Sigmoid colon (tissue), 7 donors: Measurements from ENCODE around the gene IL19. TPM values are rescaled to one million over a fixed set of nuclear protein-coding genes. Genes with fewer than 3 reads are reported as not detected.

ENCODE experiments used
- DNase-seq: peaks from one replicate; pipeline ENCODE4 v3.0.0-alpha.2; 2019
- H3K27ac ChIP-seq, 4 donors: fragments of 200-600 bp; sonication (generic); one replicate each; pipeline ENCODE4 v1.5.1; 2016 to 2019; ENCODE audit warnings: mild to moderate bottlenecking in 1 of 4
- H3K27me3 ChIP-seq, 3 donors: fragments of 200-600 bp; sonication (generic); one replicate each; pipeline ENCODE4 v1.5.1; 2019; ENCODE audit warnings: mild to moderate bottlenecking in 1 of 3
- H3K36me3 ChIP-seq, 4 donors: fragments of 200-600 bp; sonication (generic); one replicate each; pipeline ENCODE4 v1.5.1; 2016 to 2019
- H3K4me1 ChIP-seq, 4 donors: fragments of 200-600 bp; sonication (generic); one replicate each; pipeline ENCODE4 v1.5.1; 2017 to 2019
- H3K4me3 ChIP-seq, 4 donors: fragments of 200-600 bp; sonication (generic); one replicate each; pipeline ENCODE4 v1.5.1; 2017 to 2019; ENCODE audit warnings: mild to moderate bottlenecking in 2 of 4, moderate library complexity in 1 of 4
- H3K9me3 ChIP-seq, 4 donors: fragments of 200-600 bp in 3 of 4; sonication (generic) in 3 of 4; one replicate each; pipeline versions ENCODE4 v1.5.1 to v1.6.1; 2013 to 2019
- EP300 ChIP-seq, 4 donors: sonication (generic); formaldehyde crosslinking; IDR thresholded peaks; one replicate each; pipeline ENCODE4 v1.6.1; 2017; ENCODE audit warnings: antibody characterized with exemption in 4 of 4
- POLR2A ChIP-seq, 2 donors: fragments of 450-650 bp; IDR thresholded peaks; one replicate each; pipeline ENCODE4 v1.6.1; 2016; ENCODE audit warnings: antibody characterized with exemption in 2 of 2, mild to moderate bottlenecking in 2 of 2, moderate library complexity in 2 of 2
- POLR2AphosphoS5 ChIP-seq, 4 donors: sonication (generic); formaldehyde crosslinking; IDR thresholded peaks; one replicate each; pipeline ENCODE4 v1.6.1; 2017; ENCODE audit warnings: antibody characterized with exemption in 4 of 4
- WGBS, 2 donors: extraction: QIAGEN DNeasy Blood & Tissue Kit; methylation state at CpG; one replicate each; pipeline ENCODE4 v1.1.7; 2013; 5-methylcytosine and 5-hydroxymethylcytosine counted together
- intact Hi-C: fragments of 100-400 bp; cut with DNase I; formaldehyde crosslinking; loops from one replicate; pipeline ENCODE4 v1.15.1; 2023
- polyA plus RNA-seq, 3 donors: library from polyadenylated mRNA; stranded (reverse); fragments of 200-250 nt; gene quantifications; one replicate each; pipeline ENCODE4 v1.2.3, GENCODE V29; 2013
- total RNA-seq, 4 donors: library from RNA; depleted of rRNA; stranded (reverse); fragments of >200 nt; gene quantifications; one replicate each; pipeline ENCODE4 v1.1.0, GENCODE V29; 2016
- TF ChIP-seq, protein P1 (sequence below), 4 experiments: fragments of 450-650 bp in 3 of 4; fragments of 200-600 bp in 1 of 4; IDR thresholded peaks; one replicate each; pipeline ENCODE4 v1.5.1; 2016 to 2019; ENCODE audit warnings: antibody characterized with exemption in 4 of 4, mild to moderate bottlenecking in 3 of 4, moderate library complexity in 2 of 4
- donor health status: healthy with polysubstance abuse.
- donor health status: Bipolar disorder and iron deficiency.
- donor health status: healthy.

IL19 gene
- total and polyA plus RNA-seq, 7 donors, result 0.10 TPM; not detected in 6

DNA sequence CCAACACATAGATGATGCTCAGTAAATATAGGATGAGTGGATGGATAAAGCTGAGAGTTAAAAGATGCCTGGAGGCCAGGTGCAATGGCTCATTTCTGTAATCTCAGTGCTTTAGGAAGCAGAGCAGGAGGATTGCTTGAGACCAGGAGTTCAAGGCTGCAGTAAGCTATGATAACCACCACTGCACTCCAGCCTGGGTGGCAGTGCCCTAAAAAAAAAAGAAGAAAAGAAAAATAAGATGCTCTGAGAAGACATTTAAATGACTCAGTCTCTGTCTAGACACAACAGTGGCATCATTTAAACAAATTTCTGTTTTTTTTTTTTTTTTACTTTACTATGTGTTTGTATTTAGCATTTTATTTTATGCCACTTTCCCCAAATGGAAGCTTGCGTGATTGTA is 25.3 kb upstream of the IL19 start:
- no peaks in the 10 kb centered on the region for H3K4me1 ChIP-seq
- 91 to 96% methylated on average over 1 of the region's 1 CpG for WGBS, 2 donors
- H3K4me3 ChIP-seq, result no peak overlapping the region
- H3K9me3 ChIP-seq, result no peaks in the 10 kb centered on the region
- H3K36me3 ChIP-seq, result no peaks in the 10 kb centered on the region
- intact Hi-C loops, result no loop called here
- H3K27ac ChIP-seq, result no peak overlapping the region
- TF ChIP-seq POLR2A (IDR thresholded peaks at IDR 0.05), result no peak
- TF ChIP-seq, protein P1, sequence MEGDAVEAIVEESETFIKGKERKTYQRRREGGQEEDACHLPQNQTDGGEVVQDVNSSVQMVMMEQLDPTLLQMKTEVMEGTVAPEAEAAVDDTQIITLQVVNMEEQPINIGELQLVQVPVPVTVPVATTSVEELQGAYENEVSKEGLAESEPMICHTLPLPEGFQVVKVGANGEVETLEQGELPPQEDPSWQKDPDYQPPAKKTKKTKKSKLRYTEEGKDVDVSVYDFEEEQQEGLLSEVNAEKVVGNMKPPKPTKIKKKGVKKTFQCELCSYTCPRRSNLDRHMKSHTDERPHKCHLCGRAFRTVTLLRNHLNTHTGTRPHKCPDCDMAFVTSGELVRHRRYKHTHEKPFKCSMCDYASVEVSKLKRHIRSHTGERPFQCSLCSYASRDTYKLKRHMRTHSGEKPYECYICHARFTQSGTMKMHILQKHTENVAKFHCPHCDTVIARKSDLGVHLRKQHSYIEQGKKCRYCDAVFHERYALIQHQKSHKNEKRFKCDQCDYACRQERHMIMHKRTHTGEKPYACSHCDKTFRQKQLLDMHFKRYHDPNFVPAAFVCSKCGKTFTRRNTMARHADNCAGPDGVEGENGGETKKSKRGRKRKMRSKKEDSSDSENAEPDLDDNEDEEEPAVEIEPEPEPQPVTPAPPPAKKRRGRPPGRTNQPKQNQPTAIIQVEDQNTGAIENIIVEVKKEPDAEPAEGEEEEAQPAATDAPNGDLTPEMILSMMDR (IDR thresholded peaks at IDR 0.05), result no peak
- TF ChIP-seq POLR2AphosphoS5 (IDR thresholded peaks at IDR 0.05), result no peak
- TF ChIP-seq EP300 (IDR thresholded peaks at IDR 0.05), result no peak
- no peaks in the 10 kb centered on the region for H3K27me3 ChIP-seq
- DNase-seq, result no peak

DNA sequence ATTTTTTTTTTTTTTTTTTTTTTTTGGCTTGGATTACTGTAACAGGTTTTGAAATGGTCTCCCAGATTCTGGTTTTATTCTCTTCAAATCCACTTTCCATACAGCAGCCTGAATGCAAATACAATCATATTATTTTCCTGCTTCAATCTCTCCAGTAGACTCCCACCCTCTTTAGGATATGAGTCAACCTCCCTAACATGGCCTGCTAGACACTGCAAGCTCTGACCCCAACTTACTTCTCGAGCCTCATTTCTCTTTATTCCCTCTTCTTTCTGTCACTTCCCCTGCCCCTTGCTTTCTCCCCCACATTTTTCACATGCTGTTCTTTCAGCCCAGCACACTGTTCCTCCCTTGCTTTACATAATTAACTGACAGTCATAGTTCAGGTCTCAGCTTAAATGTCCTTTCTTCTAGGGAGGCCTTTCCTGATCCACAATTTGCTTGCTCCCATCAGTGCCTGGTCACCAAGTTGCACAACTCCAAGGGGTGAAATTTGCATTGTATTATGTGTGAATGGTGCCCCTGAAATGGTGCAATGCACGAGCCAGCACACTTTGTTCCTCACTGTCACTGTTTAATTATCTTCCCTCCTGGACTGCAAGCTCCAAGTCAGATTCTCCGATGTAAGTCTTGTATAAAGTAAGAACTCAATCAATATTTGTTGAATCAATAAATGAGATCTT is 22.1 kb upstream of the IL19 start:
- Histone ChIP-seq H3K27ac (no peak overlapping the region), H3K4me3 (no peak overlapping the region), H3K36me3 (no peaks in the 10 kb centered on the region), H3K27me3 (no peaks in the 10 kb centered on the region), H3K4me1 (no peaks in the 10 kb centered on the region), H3K9me3 (no peaks in the 10 kb centered on the region)
- 85 to 87% methylated on average over 3 of the region's 3 CpGs for WGBS, 2 donors
- no peak for DNase-seq
- intact Hi-C loops, result no loop called here
- TF ChIP-seq EP300 (IDR thresholded peaks at IDR 0.05), result no peak
- TF ChIP-seq POLR2A (IDR thresholded peaks at IDR 0.05), result no peak
- no peak for TF ChIP-seq POLR2AphosphoS5 (IDR thresholded peaks at IDR 0.05)
- TF ChIP-seq, protein P1 (IDR thresholded peaks at IDR 0.05), result no peak

DNA sequence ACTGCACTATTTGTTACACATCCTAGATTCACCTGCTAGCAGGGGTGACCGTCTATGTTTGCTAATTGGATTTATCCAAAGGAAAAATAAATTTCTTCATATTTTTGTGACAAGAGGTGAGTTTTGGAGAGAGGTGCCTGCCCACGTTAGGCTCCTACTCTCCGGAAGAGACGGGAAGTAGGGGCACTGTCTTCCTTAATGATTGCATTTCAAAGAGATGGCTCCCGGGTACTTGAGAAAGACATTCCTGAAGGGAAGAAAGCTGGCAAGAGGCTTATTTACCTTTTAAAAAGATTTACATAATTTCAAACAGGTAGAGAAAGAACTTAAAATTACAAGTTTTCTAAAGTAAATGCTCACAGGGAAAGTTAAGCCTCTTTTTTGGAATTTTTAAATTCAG is 18.7 kb upstream of the IL19 start:
- Histone ChIP-seq H3K36me3 (no peaks in the 10 kb centered on the region), H3K27ac (no peak overlapping the region), H3K9me3 (no peaks in the 10 kb centered on the region), H3K4me1 (no peaks in the 10 kb centered on the region), H3K27me3 (no peaks in the 10 kb centered on the region), H3K4me3 (no peak overlapping the region)
- intact Hi-C loops, result no loop called here
- no peak for TF ChIP-seq POLR2A (IDR thresholded peaks at IDR 0.05)
- TF ChIP-seq, protein P1 (IDR thresholded peaks at IDR 0.05), result no peak
- no peak for TF ChIP-seq EP300 (IDR thresholded peaks at IDR 0.05)
- TF ChIP-seq POLR2AphosphoS5 (IDR thresholded peaks at IDR 0.05), result no peak
- WGBS, 2 donors, result 65 to 82% methylated on average over 5 of the region's 5 CpGs
- no peak for DNase-seq

DNA sequence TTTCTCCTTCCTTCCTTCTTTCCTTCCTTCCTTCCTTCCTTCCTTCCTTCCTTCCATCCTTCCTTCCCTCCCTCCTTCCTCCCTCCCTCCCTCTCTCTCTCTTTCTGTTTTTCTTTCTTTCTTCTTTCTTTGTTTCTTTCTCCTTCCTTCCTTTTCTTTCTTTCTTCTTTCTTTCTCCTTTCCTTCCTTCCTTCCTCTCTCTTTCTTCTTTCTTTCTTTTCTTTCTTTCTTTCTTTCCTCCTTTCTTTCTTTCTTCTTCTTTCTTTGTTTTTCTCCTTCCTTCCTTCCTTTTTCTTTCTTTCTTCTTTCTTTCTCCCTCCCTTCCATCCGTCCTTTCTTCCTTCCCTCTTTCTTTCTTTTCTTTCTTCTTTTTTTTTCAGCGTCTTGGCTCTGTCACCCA is 18.1 kb upstream of the IL19 start:
- TF ChIP-seq POLR2A (IDR thresholded peaks at IDR 0.05) (no peak), POLR2AphosphoS5 (IDR thresholded peaks at IDR 0.05) (no peak), EP300 (IDR thresholded peaks at IDR 0.05) (no peak)
- TF ChIP-seq, protein P1 (IDR thresholded peaks at IDR 0.05), result no peak
- intact Hi-C loops, result no loop called here
- Histone ChIP-seq H3K9me3 (no peaks in the 10 kb centered on the region), H3K27me3 (no peaks in the 10 kb centered on the region), H3K4me3 (no peak overlapping the region), H3K4me1 (no peaks in the 10 kb centered on the region), H3K36me3 (no peaks in the 10 kb centered on the region), H3K27ac (no peak overlapping the region)
- no peak for DNase-seq
- WGBS, 2 donors, result 89 to 90% methylated on average over 2 of the region's 2 CpGs

DNA sequence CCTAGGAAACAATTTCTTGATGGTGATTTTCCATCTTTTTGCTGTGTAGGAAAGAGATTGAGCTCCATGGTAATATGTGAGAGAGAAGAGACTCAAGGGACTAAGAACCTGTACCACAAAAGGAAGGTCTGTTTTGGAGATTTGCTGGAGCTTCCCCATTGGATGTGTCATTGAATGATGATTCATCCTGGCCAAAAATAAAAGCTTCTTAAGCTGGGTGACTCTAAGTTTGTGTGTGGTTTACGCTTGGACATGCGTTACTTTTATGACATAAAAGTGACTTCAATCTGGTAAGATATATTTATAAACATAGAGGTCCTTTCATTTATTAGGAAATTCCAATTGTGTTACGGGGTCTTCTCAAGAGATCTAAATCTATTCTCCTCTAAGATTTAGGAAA is 17.4 kb upstream of the IL19 start:
- WGBS, 2 donors, result 82 to 83% methylated on average over 3 of the region's 3 CpGs
- no peak for DNase-seq
- H3K27ac ChIP-seq, result no peak overlapping the region
- no peaks in the 10 kb centered on the region for H3K36me3 ChIP-seq
- no peaks in the 10 kb centered on the region for H3K4me1 ChIP-seq
- TF ChIP-seq EP300 (IDR thresholded peaks at IDR 0.05) (no peak), POLR2AphosphoS5 (IDR thresholded peaks at IDR 0.05) (no peak), POLR2A (IDR thresholded peaks at IDR 0.05) (no peak)
- TF ChIP-seq, protein P1 (IDR thresholded peaks at IDR 0.05), result no peak
- H3K27me3 ChIP-seq, result no peaks in the 10 kb centered on the region
- no peak overlapping the region for H3K4me3 ChIP-seq
- no peaks in the 10 kb centered on the region for H3K9me3 ChIP-seq
- intact Hi-C loops, result no loop called here
